Smooth muscle cell (in vitro differentiated cells): ENCODE results near the gene PAWR. TPM values are rescaled to one million over a fixed set of nuclear protein-coding genes. Genes with fewer than 3 reads are reported as not detected.

Experiments
- DNase-seq: peaks from one replicate; lab custom pipeline; 2025; ENCODE audit not compliant: unreplicated experiment; lab: John Stamatoyannopoulos, UW
- H2AFZ ChIP-seq: fragments of 200-600 bp; sonication (generic); 2 replicates; pipeline ENCODE4 v1.6.0; 2016; ENCODE audit warnings: antibody characterized with exemption, low read depth, mild to moderate bottlenecking
- H3F3A ChIP-seq: fragments of 200-600 bp; sonication (generic); 2 replicates; pipeline ENCODE4 v1.6.0; 2017; ENCODE audit warnings: antibody characterized with exemption, low read depth
- H3K27ac ChIP-seq: fragments of 200-600 bp; sonication (generic); 2 replicates; pipeline ENCODE4 v1.5.1; 2016; ENCODE audit warnings: low read depth, mild to moderate bottlenecking
- H3K27me3 ChIP-seq: fragments of 200-600 bp; sonication (generic); 2 replicates; pipeline ENCODE4 v1.6.1; 2016; ENCODE audit warnings: low read depth, mild to moderate bottlenecking
- H3K36me3 ChIP-seq: fragments of 200-600 bp; sonication (generic); 2 replicates; pipeline ENCODE4 v1.5.1; 2016; ENCODE audit warnings: low read depth
- H3K4me1 ChIP-seq: fragments of 200-600 bp; sonication (generic); 2 replicates; pipeline ENCODE4 v1.5.1; 2016; ENCODE audit warnings: low read depth
- H3K4me2 ChIP-seq: fragments of 200-600 bp; sonication (generic); 2 replicates; pipeline ENCODE4 v1.6.0; 2016; ENCODE audit warnings: mild to moderate bottlenecking
- H3K4me3 ChIP-seq: fragments of 200-600 bp; sonication (generic); 2 replicates; pipeline ENCODE4 v1.5.1; 2016; ENCODE audit warnings: mild to moderate bottlenecking
- H3K79me2 ChIP-seq: fragments of 200-600 bp; sonication (generic); 2 replicates; pipeline ENCODE4 v1.6.0; 2016; ENCODE audit warnings: low read depth, mild to moderate bottlenecking
- H3K9ac ChIP-seq: fragments of 200-600 bp; sonication (generic); 2 replicates; pipeline ENCODE4 v1.6.0; 2016; ENCODE audit warnings: low read depth
- H3K9me3 ChIP-seq: fragments of 200-600 bp; sonication (generic); replicated peaks from 2 replicates; pipeline ENCODE4 v1.5.1; 2016; ENCODE audit warnings: low read depth
- H4K20me1 ChIP-seq: fragments of 200-600 bp; sonication (generic); 2 replicates; pipeline ENCODE4 v1.6.0; 2016; ENCODE audit warnings: low read depth
- WGBS: methylation state at CpG from one replicate; pipeline ENCODE4 v1.1.7; 2016; ENCODE audit warnings: low lambda C conversion rate; 5-methylcytosine and 5-hydroxymethylcytosine counted together
- polyA plus RNA-seq: library from polyadenylated mRNA; unstranded; fragments of >200 nt; fragmentation: Nextera tagmentation; extraction: Ambion mirVana; gene quantifications from 2 replicates; pipeline ENCODE4 v1.2.1, GENCODE V29; 2016
- total RNA-seq: library from RNA; depleted of rRNA; stranded (reverse); fragments of >200 nt; gene quantifications from 2 replicates; pipeline ENCODE4 v1.2.3, GENCODE V29; 2014
- TF ChIP-seq, protein P1 (sequence below): fragments of 200-600 bp; sonication (generic); IDR thresholded peaks from 2 replicates; pipeline ENCODE4 v1.5.1; 2017; ENCODE audit warnings: borderline replicate concordance, mild to moderate bottlenecking, antibody characterized with exemption; ENCODE audit not compliant: insufficient read depth, poor library complexity, severe bottlenecking

PAWR gene
- total and polyA plus RNA-seq, 2 experiments from 2014 or later, result 33.1 to 45.4 TPM

DNA sequence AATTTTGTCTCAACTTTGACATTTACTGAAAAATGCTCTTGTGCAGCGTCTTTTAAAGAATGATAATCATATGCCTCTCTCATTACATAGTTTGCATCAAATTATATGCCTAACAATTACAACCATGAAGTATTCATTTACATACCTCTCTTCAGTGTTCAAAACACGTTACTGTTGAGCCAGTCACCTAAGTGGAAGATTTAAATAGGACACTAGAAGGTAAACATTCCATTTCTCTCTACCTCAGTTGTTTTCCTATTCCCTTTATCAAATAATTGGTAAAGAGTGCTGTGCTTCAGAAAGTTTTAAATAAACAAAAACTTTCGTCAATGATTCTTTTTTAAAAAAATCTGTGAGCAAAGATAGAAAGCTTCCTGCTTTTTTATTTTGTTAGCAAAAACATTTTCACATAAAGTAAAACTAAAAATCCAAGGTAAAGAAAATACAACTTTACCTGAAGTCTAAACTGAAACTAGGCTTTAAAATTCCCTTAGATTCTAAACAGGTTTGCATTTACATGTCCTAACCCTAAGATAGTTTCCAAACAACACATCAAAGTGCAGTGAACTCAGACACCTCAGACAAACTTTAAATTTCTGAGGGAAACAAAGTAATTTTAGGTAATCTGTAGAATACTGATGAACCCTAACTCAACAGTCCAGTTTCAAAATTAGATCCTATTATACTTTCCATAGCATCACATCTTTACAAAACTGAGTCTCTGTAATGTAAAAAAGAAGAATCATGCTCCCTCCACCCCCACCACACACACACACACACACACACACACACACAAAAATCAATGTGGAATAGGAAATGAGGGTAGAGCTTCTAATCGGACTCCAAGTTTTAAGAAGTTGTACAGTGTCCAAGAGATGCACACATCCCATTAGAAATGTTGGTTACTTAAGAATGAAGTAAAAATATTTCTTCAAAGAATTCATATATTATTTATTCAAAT is 46.2 kb downstream of the PAWR start:
- Histone ChIP-seq H3K9ac (no peak overlapping the region), H3K4me3 (peak overlapping the region; percentile 1), H2AFZ (no peak overlapping the region), H3F3A (no peaks in the 10 kb centered on the region), H3K4me2 (no peak overlapping the region), H3K36me3 (no peaks in the 10 kb centered on the region), H3K27me3 (no peaks in the 10 kb centered on the region), H3K27ac (no peak overlapping the region), H3K79me2 (peaks cover 93% of the 10 kb centered on the region), H4K20me1 (peaks cover 16% of the 10 kb centered on the region), H3K9me3 (no peaks in the 10 kb centered on the region), H3K4me1 (peaks cover 10% of the 10 kb centered on the region)
- TF ChIP-seq, protein P1, sequence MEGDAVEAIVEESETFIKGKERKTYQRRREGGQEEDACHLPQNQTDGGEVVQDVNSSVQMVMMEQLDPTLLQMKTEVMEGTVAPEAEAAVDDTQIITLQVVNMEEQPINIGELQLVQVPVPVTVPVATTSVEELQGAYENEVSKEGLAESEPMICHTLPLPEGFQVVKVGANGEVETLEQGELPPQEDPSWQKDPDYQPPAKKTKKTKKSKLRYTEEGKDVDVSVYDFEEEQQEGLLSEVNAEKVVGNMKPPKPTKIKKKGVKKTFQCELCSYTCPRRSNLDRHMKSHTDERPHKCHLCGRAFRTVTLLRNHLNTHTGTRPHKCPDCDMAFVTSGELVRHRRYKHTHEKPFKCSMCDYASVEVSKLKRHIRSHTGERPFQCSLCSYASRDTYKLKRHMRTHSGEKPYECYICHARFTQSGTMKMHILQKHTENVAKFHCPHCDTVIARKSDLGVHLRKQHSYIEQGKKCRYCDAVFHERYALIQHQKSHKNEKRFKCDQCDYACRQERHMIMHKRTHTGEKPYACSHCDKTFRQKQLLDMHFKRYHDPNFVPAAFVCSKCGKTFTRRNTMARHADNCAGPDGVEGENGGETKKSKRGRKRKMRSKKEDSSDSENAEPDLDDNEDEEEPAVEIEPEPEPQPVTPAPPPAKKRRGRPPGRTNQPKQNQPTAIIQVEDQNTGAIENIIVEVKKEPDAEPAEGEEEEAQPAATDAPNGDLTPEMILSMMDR, result no peak
- DNase-seq, result no peak
- WGBS, result 71% methylated on average over 4 of the region's 4 CpGs

DNA sequence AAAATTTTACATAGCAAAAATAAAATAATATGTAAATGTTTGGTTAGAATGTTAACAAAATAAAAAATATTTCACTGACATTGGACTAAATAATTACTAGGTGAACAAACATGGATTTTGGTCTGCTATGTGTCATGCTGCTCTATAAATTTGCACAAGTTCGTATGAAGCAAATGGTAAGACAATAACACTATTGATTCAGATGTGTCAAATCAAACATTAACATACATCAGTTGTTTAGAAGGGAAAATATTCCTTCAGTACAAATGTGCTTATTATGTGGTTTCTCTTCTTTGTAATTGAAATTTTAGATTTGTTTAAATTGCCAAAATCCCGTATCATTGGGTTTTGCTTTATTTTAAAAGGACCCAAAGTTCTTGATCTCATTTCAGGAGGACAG is 46.9 kb downstream of the PAWR start:
- no peaks in the 10 kb centered on the region for H3K36me3 ChIP-seq
- H3K4me1 ChIP-seq, result peaks cover 10% of the 10 kb centered on the region
- TF ChIP-seq, protein P1, result no peak
- DNase-seq, result no peak
- H3K4me3 ChIP-seq, result peak overlapping the region; percentile 1
- H3K4me2 ChIP-seq, result no peak overlapping the region
- H3F3A ChIP-seq, result no peaks in the 10 kb centered on the region
- H4K20me1 ChIP-seq, result peaks cover 20% of the 10 kb centered on the region
- H3K9ac ChIP-seq, result no peak overlapping the region
- H2AFZ ChIP-seq, result no peak overlapping the region
- H3K79me2 ChIP-seq, result peaks cover 93% of the 10 kb centered on the region
- H3K27me3 ChIP-seq, result no peaks in the 10 kb centered on the region
- WGBS, result 85% methylated on average over 2 of the region's 2 CpGs
- H3K9me3 ChIP-seq, result no peaks in the 10 kb centered on the region
- H3K27ac ChIP-seq, result no peak overlapping the region

DNA sequence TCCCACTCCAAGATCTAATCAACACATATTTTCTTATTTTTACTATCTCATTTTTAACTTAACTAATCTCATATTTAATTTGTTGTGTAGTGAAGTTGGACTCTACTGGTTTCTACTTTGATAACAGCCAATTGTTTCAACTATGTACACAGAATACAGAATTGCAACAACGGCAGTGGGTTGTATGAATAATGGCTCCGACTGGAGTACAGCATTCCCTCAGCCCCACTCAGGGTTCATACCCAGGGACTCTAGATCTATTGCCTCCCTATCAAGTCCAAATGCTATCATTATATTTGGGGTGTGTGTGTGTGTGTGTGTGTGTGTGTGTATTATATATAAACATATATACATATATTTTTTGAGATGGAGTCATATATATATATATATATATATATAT is 52.3 kb downstream of the PAWR start:
- Histone ChIP-seq H3K36me3 (no peaks in the 10 kb centered on the region), H3K27ac (no peak overlapping the region), H3K4me2 (no peak overlapping the region), H4K20me1 (peaks cover 48% of the 10 kb centered on the region), H3K4me3 (no peak overlapping the region), H2AFZ (no peak overlapping the region), H3K4me1 (peaks cover 29% of the 10 kb centered on the region), H3K9ac (no peak overlapping the region), H3K9me3 (no peaks in the 10 kb centered on the region), H3F3A (no peaks in the 10 kb centered on the region), H3K79me2 (peaks cover 86% of the 10 kb centered on the region), H3K27me3 (no peaks in the 10 kb centered on the region)
- TF ChIP-seq, protein P1, result no peak
- 88% methylated on average over 2 of the region's 2 CpGs for WGBS
- no peak for DNase-seq
